Ascending aorta (tissue), 2 donors: ENCODE measurements around the gene DCAF10. TPM values are rescaled to one million over a fixed set of nuclear protein-coding genes. Genes with fewer than 3 reads are reported as not detected.
"Not testable (repeated sequence)": the region's sequence is repeated elsewhere in the genome, so short reads cannot be mapped to it uniquely, and the experiment has no call there.

Experiments used
- DNase-seq, 2 donors: peaks; one replicate each; pipeline ENCODE4 v3.0.0-alpha.2; 2019; ENCODE audit warnings: low spot score in 2 of 2
- H3K27ac ChIP-seq, 2 donors: fragments of 200-600 bp; sonication (generic); one replicate each; pipeline ENCODE4 v1.5.1; 2016 to 2017; ENCODE audit warnings: mild to moderate bottlenecking in 1 of 2
- H3K27me3 ChIP-seq: fragments of 200-600 bp; sonication (generic); one replicate; pipeline ENCODE4 v1.5.1; 2017
- H3K36me3 ChIP-seq, 2 donors: fragments of 200-600 bp; sonication (generic); one replicate each; pipeline ENCODE4 v1.5.1; 2016
- H3K4me1 ChIP-seq, 2 donors: fragments of 200-600 bp; sonication (generic); one replicate each; pipeline ENCODE4 v1.5.1; 2016 to 2017; ENCODE audit warnings: mild to moderate bottlenecking in 1 of 2
- H3K4me3 ChIP-seq, 2 donors: fragments of 200-600 bp; sonication (generic); one replicate each; pipeline ENCODE4 v1.5.1; 2016 to 2017; ENCODE audit warnings: mild to moderate bottlenecking in 1 of 2
- H3K9me3 ChIP-seq, 2 donors: fragments of 200-600 bp; sonication (generic); one replicate each; pipeline ENCODE4 v1.5.1; 2016
- CTCF ChIP-seq, 3 experiments: fragments of 200-600 bp in 2 of 3; fragments of 450-650 bp in 1 of 3; sonication (generic) in 2 of 3; IDR thresholded peaks; one replicate each; pipeline ENCODE4 v1.5.1; 2016 to 2019; ENCODE audit warnings: antibody characterized with exemption in 3 of 3, mild to moderate bottlenecking in 1 of 3, moderate library complexity in 1 of 3
- intact Hi-C: fragments of 100-400 bp; cut with DNase I; formaldehyde crosslinking; loops from one replicate; pipeline ENCODE4 v1.15.1; 2023
- total RNA-seq: library from RNA; depleted of rRNA; stranded (reverse); fragments of >200 nt; gene quantifications from one replicate; pipeline ENCODE4 v1.1.0, GENCODE V29; 2016

The DCAF10 gene
- 23.5 TPM for total RNA-seq

- DNase-seq: peak in 1 of 2 donors; percentile 92
- Histone ChIP-seq H3K4me3 (peak within 1 kb of the TSS; percentile 86 to 97), H3K27me3 (no peaks in the 10 kb centered on the region), H3K27ac (peak within 1 kb of the TSS; percentile 87 to 89), H3K36me3 (no peaks in the 10 kb centered on the region), H3K4me1 (peaks cover 0 to 22% of the 10 kb centered on the region in 2 donors), H3K9me3 (no peaks in the 10 kb centered on the region)
- intact Hi-C loops: loop anchor here (1.0 to 10.0 kb wide), 4 partner anchors 15 to 376 kb away; partner anchors contain the start of genes EXOSC3, GRHPR and POLR1E
- peak in 1 of 3 experiments; percentile 19 for TF ChIP-seq CTCF (IDR thresholded peaks at IDR 0.05)
Measured at GRCh38 chr9:37800631-37801286, at the start of gene DCAF10. Gene DCAF10 (plus strand): TSS chr9:37800797. CDS start chr9:37800867, 70 bp downstream.

GRCh38 chr9:37751186-37751585 is 49.4 kb upstream of the DCAF10 start:
- intact Hi-C loops: loop anchor here (5.0 kb wide), 1 partner anchor 151 kb away; the partner anchor contains the start of gene SLC25A51
- no peak for TF ChIP-seq CTCF (IDR thresholded peaks at IDR 0.05)
- no peak overlapping the region for H3K27ac ChIP-seq

GRCh38 chr9:37751704-37752103 is 48.9 kb upstream of the DCAF10 start:
- H3K4me3 ChIP-seq, H3K9me3 ChIP-seq, H3K36me3 ChIP-seq, DNase-seq, H3K4me1 ChIP-seq, H3K27me3 ChIP-seq, H3K27ac ChIP-seq: not testable (repeated sequence)
- intact Hi-C loops: loop anchor here (5.0 kb wide), 1 partner anchor 151 kb away; the partner anchor contains the start of gene SLC25A51

More at GRCh38 chr9:37751186-37751585, 49.4 kb upstream of the DCAF10 start:
- no peaks in the 10 kb centered on the region for H3K36me3 ChIP-seq
- no peak for DNase-seq
- H3K9me3 ChIP-seq: no peaks in the 10 kb centered on the region
- no peak overlapping the region for H3K4me3 ChIP-seq
- no peaks in the 10 kb centered on the region for H3K27me3 ChIP-seq
- peaks cover 0 to 9% of the 10 kb centered on the region in 2 donors for H3K4me1 ChIP-seq

GRCh38 chr9:37752112-37752511 is 48.5 kb upstream of the DCAF10 start:
- H3K27me3 ChIP-seq, H3K4me1 ChIP-seq, H3K4me3 ChIP-seq, H3K9me3 ChIP-seq, DNase-seq, H3K36me3 ChIP-seq, H3K27ac ChIP-seq: not testable (repeated sequence)
- intact Hi-C loops: loop anchor here (5.0 kb wide), 1 partner anchor 150 kb away; the partner anchor contains the start of gene SLC25A51

GRCh38 chr9:37752642-37753488 is 47.7 kb upstream of the DCAF10 start:
- Histone ChIP-seq H3K9me3 (no peaks in the 10 kb centered on the region), H3K4me3 (peak overlapping the region; percentile 70 to 83), H3K4me1 (peaks cover 0 to 9% of the 10 kb centered on the region in 2 donors), H3K36me3 (no peaks in the 10 kb centered on the region), H3K27ac (peak overlapping the region; percentile 83 to 90), H3K27me3 (no peaks in the 10 kb centered on the region)
- TF ChIP-seq CTCF (IDR thresholded peaks at IDR 0.05): no peak
- intact Hi-C loops: loop anchor here (5.0 kb wide), 1 partner anchor 149 kb away; the partner anchor contains the start of gene SLC25A51
- DNase-seq: no peak

GRCh38 chr9:37753489-37754190 is 47.0 kb upstream of the DCAF10 start, which contains the start of gene TRMT10B:
Gene TRMT10B (plus strand): TSS chr9:37753805. CDS start chr9:37761932, 8,127 bp downstream.
- H3K4me3 ChIP-seq: peak within 1 kb of the TSS; percentile 70 to 83
- H3K36me3 ChIP-seq: no peaks in the 10 kb centered on the region
- intact Hi-C loops: loop anchor here (1.0 to 5.0 kb wide), 2 partner anchors 47 to 149 kb away; partner anchors contain the start of genes DCAF10 and SLC25A51
- H3K4me1 ChIP-seq: peaks cover 0 to 9% of the 10 kb centered on the region in 2 donors
- TF ChIP-seq CTCF (IDR thresholded peaks at IDR 0.05): peak in 1 of 3 experiments; percentile 4
- no peaks in the 10 kb centered on the region for H3K27me3 ChIP-seq
- DNase-seq: peak in 1 of 2 donors; percentile 73
- no peaks in the 10 kb centered on the region for H3K9me3 ChIP-seq
- H3K27ac ChIP-seq: peak within 1 kb of the TSS; percentile 83 to 90
